GM12872 (cell line): Measurements from ENCODE around the gene IKZF2.

Experiments
- CTCF ChIP-seq: IDR thresholded peaks from 3 replicates; pipeline ENCODE4 v1.5.1; 2011; ENCODE audit warnings: low read depth, mild to moderate bottlenecking, low read length, moderate library complexity; ENCODE audit not compliant: insufficient read depth

Gene IKZF2

GRCh38 chr2:213036836-213037235 is 114.6 kb downstream of the IKZF2 start:
- no peak for TF ChIP-seq CTCF

DNA sequence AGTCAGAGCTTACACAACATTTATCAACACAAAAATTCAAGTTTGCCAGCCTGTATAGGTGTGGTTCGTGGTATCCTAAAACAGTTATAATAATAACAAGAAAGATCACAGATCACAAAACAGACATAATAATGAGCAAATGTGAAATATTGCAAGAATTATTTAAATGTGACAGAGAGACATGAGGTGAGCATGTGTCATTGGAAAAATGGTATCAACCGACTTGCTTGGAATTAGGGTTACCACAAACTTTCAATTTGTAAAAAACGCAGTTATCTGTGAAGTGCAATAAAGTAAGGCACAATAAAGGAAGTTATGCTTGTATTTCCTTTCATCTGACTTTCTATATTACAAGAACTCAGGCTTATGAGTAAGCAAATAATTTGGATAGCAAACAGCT is 116.8 kb downstream of the IKZF2 start:
- no peak for TF ChIP-seq CTCF

GRCh38 chr2:213032607-213033006 is 118.8 kb downstream of the IKZF2 start:
- no peak for TF ChIP-seq CTCF

DNA sequence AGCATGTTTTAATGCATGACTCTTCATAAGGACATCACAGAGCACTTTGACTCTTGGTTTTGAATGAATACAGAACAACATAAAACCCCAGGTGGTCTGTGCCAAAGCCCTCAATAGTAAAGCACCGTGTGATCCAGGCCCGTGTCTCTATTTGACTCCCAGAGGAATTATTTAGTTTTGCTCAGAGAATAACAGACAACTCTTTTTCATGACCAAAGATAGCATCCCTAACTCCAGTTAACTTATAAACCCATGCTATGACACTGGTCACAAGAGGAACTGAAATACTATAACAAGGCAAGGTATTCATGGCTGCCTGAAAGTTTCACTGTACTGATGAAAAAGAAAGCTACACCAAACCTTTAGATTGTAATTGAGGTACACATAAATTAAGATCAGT is 128.4 kb downstream of the IKZF2 start:
- no peak for TF ChIP-seq CTCF

- no peak for TF ChIP-seq CTCF
Observed at GRCh38 chr2:213021971-213022899, 129.2 kb downstream of the IKZF2 start.

DNA sequence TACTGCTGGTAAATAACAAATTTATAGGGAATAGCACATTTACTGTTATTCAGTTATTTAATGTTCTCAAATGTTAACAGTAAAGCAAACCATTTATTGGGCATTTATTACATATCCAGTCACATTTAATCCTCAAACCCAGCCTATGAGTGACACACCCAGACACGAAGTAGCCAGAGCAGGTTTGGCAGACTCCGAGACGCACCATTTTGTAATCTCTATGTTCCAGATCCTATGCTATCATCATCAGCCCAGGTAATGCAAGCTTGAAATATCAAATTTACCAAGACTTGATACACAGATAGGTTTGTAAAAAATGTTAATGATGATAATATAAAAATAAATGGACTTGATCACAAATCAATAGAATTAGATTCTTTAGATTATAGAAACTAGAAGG is 131.1 kb downstream of the IKZF2 start:
- TF ChIP-seq CTCF = no peak

- no peak for TF ChIP-seq CTCF
Observed at GRCh38 chr2:213019368-213019767, 132.0 kb downstream of the IKZF2 start.
